GM12872 (cell line): ENCODE results near the gene GFPT2.

Experiments
- CTCF ChIP-seq: IDR thresholded peaks from 3 replicates; pipeline ENCODE4 v1.5.1; 2011; ENCODE audit warnings: low read depth, mild to moderate bottlenecking, low read length, moderate library complexity; ENCODE audit not compliant: insufficient read depth

GFPT2 gene

GRCh38 chr5:180354966-180355365 lies 1.8 kb upstream of the GFPT2 start:
- TF ChIP-seq CTCF = no peak

- no peak for TF ChIP-seq CTCF
Measured at GRCh38 chr5:180353980-180354452, 880 bp upstream of the GFPT2 start.

GRCh38 chr5:180352116-180353047 lies 754 bp downstream of the GFPT2 start:
- TF ChIP-seq CTCF = no peak

- TF ChIP-seq CTCF = no peak
Measured at GRCh38 chr5:180350711-180351465, 2.2 kb downstream of the GFPT2 start.

DNA sequence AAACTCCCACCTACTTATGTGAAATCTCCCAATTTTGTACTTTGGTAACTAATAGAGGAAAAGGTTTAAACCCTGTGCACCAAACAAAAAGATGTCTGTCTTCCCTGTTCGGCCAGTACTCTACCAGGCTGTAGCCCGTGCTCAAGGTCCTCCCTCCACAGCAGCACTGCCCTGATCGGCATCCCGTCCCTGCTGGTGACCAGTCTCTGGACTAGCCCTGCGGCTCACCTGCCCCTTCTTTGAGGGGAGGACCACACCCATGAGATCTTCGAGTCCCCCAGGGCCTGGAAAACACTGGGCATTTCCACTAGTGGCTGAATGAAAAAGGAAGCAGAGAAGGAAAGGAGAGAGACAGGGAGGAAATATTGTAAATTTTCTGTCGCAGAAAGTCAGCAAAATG lies 2.8 kb downstream of the GFPT2 start:
- no peak for TF ChIP-seq CTCF

DNA sequence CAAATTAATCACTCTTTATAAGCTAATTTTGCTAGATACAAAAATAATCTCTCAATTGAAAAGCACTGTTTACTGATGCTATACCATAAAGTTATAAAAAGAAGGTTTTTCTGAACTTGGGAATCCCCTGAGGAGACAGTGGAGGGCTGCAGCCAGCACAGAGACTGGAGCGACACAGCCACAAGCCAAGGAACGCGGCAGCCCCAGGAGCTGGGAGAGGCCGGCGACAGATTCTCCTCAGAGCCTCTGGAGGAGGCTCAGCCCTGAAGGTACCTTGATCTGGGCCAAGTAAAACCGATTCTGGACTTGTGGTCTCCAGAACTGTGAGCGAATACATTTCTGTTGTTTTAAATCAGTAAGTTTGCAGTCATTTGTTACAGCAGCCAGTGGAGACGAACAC lies 3.7 kb downstream of the GFPT2 start:
- no peak for TF ChIP-seq CTCF

DNA sequence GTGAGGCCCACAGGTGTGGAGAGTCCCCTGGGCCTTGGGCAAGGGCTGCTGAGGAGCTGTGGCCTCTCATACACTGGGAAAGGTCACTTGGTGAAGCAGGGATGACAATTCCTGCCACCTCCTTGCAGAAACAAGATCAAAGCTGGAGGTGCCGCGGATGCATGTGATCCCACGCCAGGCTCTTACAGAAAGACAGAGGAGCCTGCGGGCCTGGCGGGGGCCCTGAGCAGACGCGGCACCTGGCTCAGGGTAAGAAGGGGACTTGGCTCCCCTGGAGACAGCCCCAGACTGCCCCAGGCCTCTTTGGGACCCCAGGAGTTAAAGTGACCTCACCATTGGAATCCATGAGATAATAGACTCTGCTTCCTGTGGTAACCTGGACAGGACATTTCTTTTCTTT lies 4.8 kb downstream of the GFPT2 start:
- no peak for TF ChIP-seq CTCF
